HEK293 (cell line): Measurements from ENCODE around the gene PBX3.

Experiments used
- FEZF1 ChIP-seq: fragments of 450-650 bp; formaldehyde crosslinking; IDR thresholded peaks from 2 replicates; pipeline ENCODE4 v1.5.1; 2016; ENCODE audit warnings: missing biosample characterization, missing genetic modification characterization
- GFI1B ChIP-seq: fragments of 450-650 bp; formaldehyde crosslinking; IDR thresholded peaks from 2 replicates; pipeline ENCODE4 v1.5.1; 2016; ENCODE audit warnings: missing biosample characterization, missing genetic modification characterization
- KLF10 ChIP-seq: fragments of 450-650 bp; IDR thresholded peaks from 2 replicates; pipeline ENCODE4 v1.5.1; 2018; ENCODE audit warnings: missing biosample characterization, mild to moderate bottlenecking, missing genetic modification characterization
- KLF17 ChIP-seq: fragments of 450-650 bp; formaldehyde crosslinking; IDR thresholded peaks from 2 replicates; pipeline ENCODE4 v1.5.1; 2016; ENCODE audit warnings: missing biosample characterization, missing genetic modification characterization
- KLF7 ChIP-seq: fragments of 450-650 bp; formaldehyde crosslinking; IDR thresholded peaks from 2 replicates; pipeline ENCODE4 v1.5.1; 2016; ENCODE audit warnings: missing biosample characterization, missing genetic modification characterization, borderline replicate concordance
- MYNN ChIP-seq: fragments of 450-650 bp; formaldehyde crosslinking; IDR thresholded peaks from 2 replicates; pipeline ENCODE4 v1.5.1; 2016; ENCODE audit warnings: missing biosample characterization, missing genetic modification characterization, borderline replicate concordance
- SALL2 ChIP-seq: fragments of 450-650 bp; formaldehyde crosslinking; IDR thresholded peaks from 2 replicates; pipeline ENCODE4 v1.5.0; 2017; ENCODE audit warnings: missing biosample characterization, mild to moderate bottlenecking, missing genetic modification characterization, borderline replicate concordance
- SETDB1 ChIP-seq: IDR thresholded peaks from one replicate; pipeline ENCODE4 v1.6.1; 2017; ENCODE audit warnings: mild to moderate bottlenecking, low read length, moderate library complexity, mixed read lengths; ENCODE audit not compliant: insufficient read length
- SP2 ChIP-seq: fragments of 450-650 bp; formaldehyde crosslinking; IDR thresholded peaks from 2 replicates; pipeline ENCODE4 v1.5.1; 2016; ENCODE audit warnings: missing biosample characterization, missing genetic modification characterization
- TCF7L2 ChIP-seq: IDR thresholded peaks from 2 replicates; pipeline ENCODE4 v1.6.1; 2011; ENCODE audit warnings: low read depth, mild to moderate bottlenecking, inconsistent platforms, low read length, moderate library complexity, borderline replicate concordance
- TSHZ1 ChIP-seq: fragments of 450-650 bp; formaldehyde crosslinking; IDR thresholded peaks from 2 replicates; pipeline ENCODE4 v1.5.1; 2016; ENCODE audit warnings: missing biosample characterization, missing genetic modification characterization, borderline replicate concordance
- YY1 ChIP-seq: fragments of 450-650 bp; formaldehyde crosslinking; IDR thresholded peaks from 2 replicates; pipeline ENCODE4 v1.5.1; 2018; ENCODE audit warnings: missing biosample characterization, missing genetic modification characterization
- ZBTB21 ChIP-seq: fragments of 450-650 bp; formaldehyde crosslinking; IDR thresholded peaks from 2 replicates; pipeline ENCODE4 v1.5.1; 2017; ENCODE audit warnings: missing biosample characterization, missing genetic modification characterization
- ZFP3 ChIP-seq: fragments of 450-650 bp; formaldehyde crosslinking; IDR thresholded peaks from 2 replicates; pipeline ENCODE4 v1.5.1; 2016; ENCODE audit warnings: low read depth, missing biosample characterization, missing genetic modification characterization
- ZNF121 ChIP-seq: fragments of 450-650 bp; formaldehyde crosslinking; IDR thresholded peaks from 2 replicates; pipeline ENCODE4 v1.5.1; 2016; ENCODE audit warnings: missing biosample characterization, missing genetic modification characterization
- ZNF138 ChIP-seq: fragments of 450-650 bp; formaldehyde crosslinking; IDR thresholded peaks from 2 replicates; pipeline ENCODE4 v1.5.1; 2016; ENCODE audit warnings: missing biosample characterization, missing genetic modification characterization, borderline replicate concordance
- ZNF148 ChIP-seq: fragments of 450-650 bp; formaldehyde crosslinking; IDR thresholded peaks from 2 replicates; pipeline ENCODE4 v1.5.0; 2017; ENCODE audit warnings: missing biosample characterization, missing genetic modification characterization, borderline replicate concordance
- ZNF16 ChIP-seq: fragments of 450-650 bp; formaldehyde crosslinking; IDR thresholded peaks from 2 replicates; pipeline ENCODE4 v1.5.1; 2016; ENCODE audit warnings: low read depth, missing biosample characterization, missing genetic modification characterization
- ZNF175 ChIP-seq: fragments of 450-650 bp; formaldehyde crosslinking; IDR thresholded peaks from 2 replicates; pipeline ENCODE4 v1.5.1; 2016; ENCODE audit warnings: missing biosample characterization, missing genetic modification characterization
- ZNF202 ChIP-seq: fragments of 450-650 bp; formaldehyde crosslinking; IDR thresholded peaks from 2 replicates; pipeline ENCODE4 v1.5.1; 2016; ENCODE audit warnings: missing biosample characterization, missing genetic modification characterization, borderline replicate concordance
- ZNF223 ChIP-seq: fragments of 450-650 bp; formaldehyde crosslinking; IDR thresholded peaks from 2 replicates; pipeline ENCODE4 v1.5.1; 2016; ENCODE audit warnings: missing biosample characterization, missing genetic modification characterization
- ZNF23 ChIP-seq: fragments of 450-650 bp; formaldehyde crosslinking; IDR thresholded peaks from 2 replicates; pipeline ENCODE4 v1.5.1; 2016; ENCODE audit warnings: missing biosample characterization, missing genetic modification characterization, borderline replicate concordance
- ZNF24 ChIP-seq: fragments of 450-650 bp; formaldehyde crosslinking; IDR thresholded peaks from 2 replicates; pipeline ENCODE4 v1.5.1; 2016; ENCODE audit warnings: missing biosample characterization, missing genetic modification characterization
- ZNF248 ChIP-seq: fragments of 450-650 bp; formaldehyde crosslinking; IDR thresholded peaks from 2 replicates; pipeline ENCODE4 v1.5.1; 2017; ENCODE audit warnings: missing biosample characterization, missing genetic modification characterization
- ZNF266 ChIP-seq: fragments of 450-650 bp; formaldehyde crosslinking; IDR thresholded peaks from 2 replicates; pipeline ENCODE4 v1.5.1; 2016; ENCODE audit warnings: missing biosample characterization, missing genetic modification characterization, low read depth
- ZNF292 ChIP-seq: fragments of 450-650 bp; formaldehyde crosslinking; IDR thresholded peaks from 2 replicates; pipeline ENCODE4 v1.5.1; 2016; ENCODE audit warnings: low read depth, missing biosample characterization, missing genetic modification characterization, borderline replicate concordance
- ZNF37A ChIP-seq: fragments of 450-650 bp; IDR thresholded peaks from 2 replicates; pipeline ENCODE4 v1.5.1; 2018; ENCODE audit warnings: missing biosample characterization, missing genetic modification characterization
- ZNF404 ChIP-seq: fragments of 450-650 bp; formaldehyde crosslinking; IDR thresholded peaks from 2 replicates; pipeline ENCODE4 v1.5.1; 2017; ENCODE audit warnings: missing biosample characterization, missing genetic modification characterization
- ZNF473 ChIP-seq: fragments of 450-650 bp; formaldehyde crosslinking; IDR thresholded peaks from 2 replicates; pipeline ENCODE4 v1.5.1; 2017; ENCODE audit warnings: missing biosample characterization, missing genetic modification characterization
- ZNF501 ChIP-seq: fragments of 450-650 bp; formaldehyde crosslinking; IDR thresholded peaks from 2 replicates; pipeline ENCODE4 v1.5.1; 2016; ENCODE audit warnings: missing biosample characterization, missing genetic modification characterization
- ZNF521 ChIP-seq: fragments of 450-650 bp; formaldehyde crosslinking; IDR thresholded peaks from 2 replicates; pipeline ENCODE4 v1.5.1; 2017; ENCODE audit warnings: missing biosample characterization, mild to moderate bottlenecking, missing genetic modification characterization
- ZNF558 ChIP-seq: fragments of 450-650 bp; formaldehyde crosslinking; IDR thresholded peaks from 2 replicates; pipeline ENCODE4 v1.5.1; 2016; ENCODE audit warnings: missing biosample characterization, missing genetic modification characterization
- ZNF623 ChIP-seq: fragments of 450-650 bp; formaldehyde crosslinking; IDR thresholded peaks from 2 replicates; pipeline ENCODE4 v1.5.1; 2016; ENCODE audit warnings: missing biosample characterization, missing genetic modification characterization
- ZNF645 ChIP-seq: fragments of 450-650 bp; formaldehyde crosslinking; IDR thresholded peaks from 2 replicates; pipeline ENCODE4; 2016; ENCODE audit warnings: missing biosample characterization, missing genetic modification characterization
- ZSCAN23 ChIP-seq: fragments of 450-650 bp; formaldehyde crosslinking; IDR thresholded peaks from 2 replicates; pipeline ENCODE4 v1.5.1; 2016; ENCODE audit warnings: missing biosample characterization, missing genetic modification characterization

The PBX3 gene

GRCh38 chr9:125752070-125752628, 5.0 kb downstream of the PBX3 start (continued):
- TF ChIP-seq TCF7L2, result peak; percentile 93
- TF ChIP-seq YY1 (tag by site-specific recombination), result no peak
- no peak for TF ChIP-seq ZNF521 (tag by site-specific recombination)
- peak; percentile 30; the same call in 1 of the 2 replicates for TF ChIP-seq KLF10
- no peak for TF ChIP-seq ZFP3 (tag by site-specific recombination)
- TF ChIP-seq ZNF23, result no peak
- TF ChIP-seq KLF7, result no peak
- TF ChIP-seq ZBTB21 (tag by site-specific recombination), result no peak
- TF ChIP-seq ZNF121, result no peak
- TF ChIP-seq FEZF1 (tag by site-specific recombination), result peak; percentile 93
- no peak for TF ChIP-seq ZNF248 (tag by site-specific recombination)
- TF ChIP-seq MYNN, result no peak
- TF ChIP-seq ZNF623, result no peak
- TF ChIP-seq ZSCAN23, result no peak
- TF ChIP-seq ZNF404 (tag by site-specific recombination), result no peak
- no peak for TF ChIP-seq ZNF645 (tag by site-specific recombination)
- no peak for TF ChIP-seq SETDB1
- TF ChIP-seq ZNF37A (tag by site-specific recombination), result no peak
- TF ChIP-seq GFI1B, result peak; percentile 94
- TF ChIP-seq ZNF24 (tag by site-specific recombination), result no peak
- no peak for TF ChIP-seq SP2 (tag by site-specific recombination)
- TF ChIP-seq TSHZ1 (tag by site-specific recombination), result peak; percentile 89
- no peak for TF ChIP-seq ZNF558 (tag by site-specific recombination)
- TF ChIP-seq KLF17 (tag by site-specific recombination), result no peak
- no peak for TF ChIP-seq ZNF148 (tag by site-specific recombination)
- TF ChIP-seq ZNF202, result no peak
- TF ChIP-seq ZNF266, result no peak
- no peak for TF ChIP-seq ZNF223 (tag by site-specific recombination)
- no peak for TF ChIP-seq ZNF16
- no peak for TF ChIP-seq ZNF175 (tag by site-specific recombination)
- TF ChIP-seq ZNF473 (tag by site-specific recombination), result no peak
- no peak for TF ChIP-seq ZNF292
- 0 out of 2 replicates have a peak, but pooled peaks have one; percentile 17 for TF ChIP-seq ZNF501 (tag by site-specific recombination)
- no peak for TF ChIP-seq ZNF138 (tag by site-specific recombination)
- TF ChIP-seq SALL2 (tag by site-specific recombination), result no peak
